Measurements from ENCODE around the gene MAN1A2.
"Not testable (repeated sequence)": the region's sequence is repeated elsewhere in the genome, so short reads cannot be mapped to it uniquely, and the experiment has no call there.

The MAN1A2 gene

GRCh38 chr1:117501281-117501680, 134.0 kb downstream of the MAN1A2 start:
- DNase-seq = no peak

DNA sequence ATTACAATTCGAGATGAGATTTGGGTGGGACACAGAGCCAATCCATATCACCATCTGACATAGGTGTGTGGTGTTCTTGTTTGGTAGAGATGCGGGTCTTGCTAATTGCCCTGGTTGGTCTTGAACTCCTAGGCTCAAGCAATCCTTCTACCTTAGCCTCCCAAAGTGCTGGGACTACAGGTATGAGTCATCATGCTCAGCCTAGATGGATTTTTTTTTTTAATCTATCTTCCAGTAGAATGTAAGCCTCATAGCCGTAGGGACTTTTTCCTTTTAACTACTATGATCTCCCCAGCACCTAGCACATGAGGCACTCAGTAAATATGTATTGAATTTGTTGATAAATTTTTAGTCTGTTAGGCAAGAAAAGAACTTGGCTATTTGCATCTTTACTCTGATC, 144.0 kb downstream of the MAN1A2 start:
- DNase-seq = peak; percentile 13

- DNase-seq = peak; percentile 16
These were observed 145.6 kb downstream of the MAN1A2 start for GRCh38 chr1:117512728-117513321.

DNA sequence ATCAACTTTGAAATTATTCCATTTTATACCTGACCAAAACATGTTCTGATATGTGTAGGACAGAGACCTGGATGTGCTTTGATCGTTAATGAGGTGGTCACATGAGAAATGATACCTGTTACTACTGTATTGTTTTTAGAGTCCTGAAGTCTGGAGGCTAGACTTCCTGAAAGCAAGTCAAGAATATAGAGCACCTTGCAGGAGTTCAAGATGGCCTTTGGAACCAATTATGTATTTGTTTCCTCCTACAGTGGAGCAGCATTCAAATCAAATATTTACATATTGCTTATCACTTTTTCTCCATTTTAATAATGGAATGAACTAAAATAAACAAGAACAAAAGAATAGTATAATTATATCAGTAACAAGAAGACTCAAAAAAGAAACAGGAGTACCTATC, 155.9 kb downstream of the MAN1A2 start:
- no peak for DNase-seq

- DNase-seq = no peak
These were observed 159.8 kb downstream of the MAN1A2 start for GRCh38 chr1:117527074-117527473.

- DNase-seq = no peak
These were observed 160.4 kb downstream of the MAN1A2 start for GRCh38 chr1:117527566-117528102.

DNA sequence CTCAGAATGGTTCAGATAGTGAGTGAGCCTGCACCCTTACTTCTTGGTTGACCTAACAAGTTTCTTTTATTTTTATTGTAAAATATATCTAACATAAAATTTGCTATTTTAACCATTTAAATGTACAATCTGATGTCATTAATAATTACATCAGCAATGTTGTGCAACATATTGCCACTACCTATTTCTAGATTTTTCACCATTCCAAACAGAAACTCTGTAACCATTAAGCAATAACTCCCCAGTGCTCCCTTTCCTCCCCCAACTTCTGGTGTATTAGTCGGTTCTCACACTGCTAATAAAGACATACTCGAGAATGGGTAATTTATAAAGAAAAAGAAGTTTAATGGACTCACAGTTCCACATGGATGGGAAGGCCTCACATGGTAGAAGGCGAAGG, 162.4 kb downstream of the MAN1A2 start:
- no peak for DNase-seq

DNA sequence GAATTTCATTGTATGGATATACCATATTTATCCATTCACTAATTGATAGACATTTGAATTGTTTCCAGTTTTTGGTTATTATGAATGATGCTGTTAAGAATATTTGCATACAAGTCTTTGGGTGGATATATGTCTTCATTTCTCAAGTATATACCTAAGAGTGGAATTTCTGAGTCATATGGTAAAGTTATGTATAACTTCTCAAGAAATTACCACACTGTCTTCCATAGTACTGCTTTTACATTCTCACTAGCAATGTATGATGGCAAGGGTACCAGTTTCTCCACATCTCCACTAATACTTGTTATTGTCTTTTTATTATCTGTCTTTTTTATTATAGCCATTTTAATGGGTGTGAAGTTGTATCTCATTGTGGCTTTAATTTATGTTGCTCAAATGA, 164.0 kb downstream of the MAN1A2 start:
- DNase-seq = no peak

- DNase-seq = peak; percentile 81
These were observed 167.8 kb downstream of the MAN1A2 start for GRCh38 chr1:117534995-117535467.

DNA sequence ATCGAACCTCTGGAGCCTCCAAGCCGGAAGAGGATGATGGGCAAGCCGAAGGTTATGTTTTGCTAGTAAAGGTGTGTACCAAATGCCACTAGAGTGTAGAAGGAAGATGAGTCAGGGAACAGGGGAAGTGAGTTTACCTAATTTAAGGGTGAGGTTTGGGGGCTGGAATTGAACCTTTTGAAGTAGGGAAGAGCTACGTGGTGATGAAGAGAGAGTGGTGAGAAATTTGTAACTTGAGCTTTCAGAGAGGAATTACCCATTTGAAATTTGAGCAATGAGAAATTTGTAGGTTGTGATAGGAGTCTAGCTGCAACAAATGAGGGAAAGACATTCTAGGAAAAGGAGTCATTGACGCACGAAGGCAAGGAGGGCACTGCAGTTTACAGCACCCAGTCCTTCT, 168.6 kb downstream of the MAN1A2 start:
- no peak for DNase-seq

DNA sequence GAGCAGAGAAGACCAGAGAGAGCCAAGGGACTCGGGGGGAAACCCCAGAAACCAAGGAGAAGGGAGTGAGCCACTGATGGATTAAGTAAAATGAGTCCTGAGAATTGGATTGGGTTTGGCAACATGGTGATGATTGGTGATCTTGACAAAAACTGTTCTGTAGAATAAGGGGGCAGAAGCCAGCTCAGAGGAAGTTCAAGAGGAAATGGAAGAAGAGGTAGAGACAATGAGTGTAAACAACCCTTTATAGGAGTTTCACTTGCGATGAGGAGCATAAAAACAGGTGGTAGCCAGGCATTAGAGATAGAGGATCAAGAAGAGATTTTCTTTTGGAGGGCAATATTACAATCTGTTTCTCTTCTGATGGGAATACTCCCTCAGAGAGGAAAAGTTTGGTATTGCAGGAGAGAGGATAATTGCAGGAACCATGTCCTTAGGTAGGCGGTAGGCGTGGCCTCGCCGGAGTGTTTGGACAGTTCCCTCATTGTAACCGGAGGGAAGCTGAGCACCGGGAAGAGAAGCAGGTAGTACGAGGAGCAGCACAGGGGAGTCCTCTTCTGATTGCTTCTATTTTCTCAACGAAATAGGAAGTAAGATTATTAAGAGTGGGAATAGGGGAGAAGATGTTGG, 170.2 kb downstream of the MAN1A2 start:
- peak; percentile 82 for DNase-seq

GRCh38 chr1:117540532-117540931, 173.3 kb downstream of the MAN1A2 start:
- no peak for DNase-seq

GRCh38 chr1:117541003-117541402, 173.8 kb downstream of the MAN1A2 start:
- DNase-seq = no peak

GRCh38 chr1:117541585-117541984, 174.3 kb downstream of the MAN1A2 start:
- no peak for DNase-seq

DNA sequence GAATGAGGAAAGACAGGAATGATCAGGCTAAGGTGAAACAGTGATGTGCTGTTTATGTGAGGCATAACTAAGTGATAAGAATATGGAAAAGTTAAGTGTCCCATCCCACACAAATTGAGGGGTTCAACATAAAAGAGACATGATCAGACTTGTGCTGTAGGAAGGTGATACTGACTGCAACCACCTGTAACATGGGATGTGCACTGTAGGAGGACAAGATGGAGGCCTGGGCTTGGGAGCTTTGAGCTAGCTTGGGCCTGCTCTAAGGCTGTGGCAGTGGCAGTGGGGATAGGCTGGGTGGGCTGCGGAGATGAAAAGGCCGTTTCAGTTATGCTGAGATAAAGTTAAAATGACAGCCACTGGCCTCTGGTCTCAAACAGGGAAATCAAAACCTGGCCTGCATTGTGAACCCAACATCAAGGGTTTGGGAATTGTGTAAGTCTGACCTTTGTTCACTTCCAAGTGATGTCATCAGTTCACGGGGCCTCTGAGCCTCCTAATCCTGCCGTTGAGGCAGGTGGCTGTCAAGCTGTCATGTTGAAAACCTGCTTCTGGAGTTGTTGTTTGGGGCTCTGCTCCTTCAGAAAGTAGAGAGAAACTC, 177.4 kb downstream of the MAN1A2 start:
- no peak for DNase-seq

- no peak for DNase-seq
These were observed 179.2 kb downstream of the MAN1A2 start for GRCh38 chr1:117546467-117546866.

DNA sequence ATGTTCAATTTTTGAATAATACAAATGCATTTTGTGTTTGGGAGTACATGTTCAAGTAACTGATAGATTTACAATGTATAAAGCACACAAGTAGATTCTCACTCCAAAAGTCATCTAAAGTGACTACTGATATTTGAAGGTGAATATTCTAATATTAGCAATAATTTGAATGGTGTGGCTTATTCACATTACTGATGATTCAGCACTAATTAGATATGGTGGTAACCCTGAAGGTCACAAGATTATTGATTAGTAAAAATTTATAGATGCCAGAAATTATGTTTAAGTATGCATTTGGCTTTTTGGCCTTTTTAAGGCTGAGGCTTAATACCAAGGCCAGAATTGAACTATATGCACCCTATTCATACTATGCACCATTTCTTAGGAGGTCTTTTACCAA, 186.2 kb downstream of the MAN1A2 start:
- DNase-seq = no peak

DNA sequence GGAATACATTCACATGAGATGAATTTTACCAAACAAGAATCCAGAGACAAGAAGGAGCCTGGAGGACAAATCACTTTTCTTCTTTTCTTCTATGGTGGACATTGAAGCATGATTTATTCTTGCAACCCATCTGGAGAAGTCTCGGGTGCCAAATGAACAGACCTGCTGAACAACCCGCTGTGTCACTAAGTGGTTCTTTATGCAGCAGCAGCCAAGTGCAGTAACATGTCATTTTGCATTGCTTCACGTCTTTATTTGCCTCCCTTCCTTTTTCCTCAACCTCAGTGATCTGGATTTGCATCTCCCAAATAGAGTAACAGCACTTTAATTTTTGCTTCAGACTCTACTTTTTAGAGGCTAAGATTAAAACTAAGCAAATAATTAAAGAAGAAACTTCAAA, 188.6 kb downstream of the MAN1A2 start:
- peak; percentile 71 for DNase-seq

GRCh38 chr1:117556341-117556740, 189.1 kb downstream of the MAN1A2 start:
- DNase-seq = no peak

- no peak for DNase-seq
These were observed 189.7 kb downstream of the MAN1A2 start for GRCh38 chr1:117556976-117557375.

- DNase-seq = not testable (repeated sequence)
These were observed 191.2 kb downstream of the MAN1A2 start for GRCh38 chr1:117558451-117558850.

DNA sequence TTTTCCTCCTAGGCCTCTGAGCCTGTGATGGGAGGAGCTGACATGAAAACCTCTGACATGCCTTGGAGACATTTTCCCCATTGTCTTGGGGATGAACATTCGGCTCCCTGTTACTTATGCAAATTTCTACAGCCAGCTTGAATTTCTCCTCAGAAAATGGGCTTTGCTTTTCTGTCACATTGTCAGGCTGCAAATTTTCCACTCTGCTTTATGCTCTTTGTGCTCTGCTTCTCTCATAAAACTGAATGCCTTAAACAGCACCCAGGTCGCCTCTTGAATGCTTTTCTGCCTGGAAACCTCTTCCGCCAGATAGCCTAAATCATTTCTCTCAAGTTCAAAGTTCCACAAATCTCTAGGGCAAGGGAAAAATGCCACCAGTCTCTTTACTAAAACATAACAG, 191.9 kb downstream of the MAN1A2 start:
- DNase-seq = no peak

- DNase-seq = no peak
These were observed 192.7 kb downstream of the MAN1A2 start for GRCh38 chr1:117559985-117560384.

GRCh38 chr1:117561071-117561470, 193.8 kb downstream of the MAN1A2 start:
- DNase-seq = no peak

Data from NCI-H69 (cell line).